Measurements from ENCODE around the gene SRPK2.

DNA sequence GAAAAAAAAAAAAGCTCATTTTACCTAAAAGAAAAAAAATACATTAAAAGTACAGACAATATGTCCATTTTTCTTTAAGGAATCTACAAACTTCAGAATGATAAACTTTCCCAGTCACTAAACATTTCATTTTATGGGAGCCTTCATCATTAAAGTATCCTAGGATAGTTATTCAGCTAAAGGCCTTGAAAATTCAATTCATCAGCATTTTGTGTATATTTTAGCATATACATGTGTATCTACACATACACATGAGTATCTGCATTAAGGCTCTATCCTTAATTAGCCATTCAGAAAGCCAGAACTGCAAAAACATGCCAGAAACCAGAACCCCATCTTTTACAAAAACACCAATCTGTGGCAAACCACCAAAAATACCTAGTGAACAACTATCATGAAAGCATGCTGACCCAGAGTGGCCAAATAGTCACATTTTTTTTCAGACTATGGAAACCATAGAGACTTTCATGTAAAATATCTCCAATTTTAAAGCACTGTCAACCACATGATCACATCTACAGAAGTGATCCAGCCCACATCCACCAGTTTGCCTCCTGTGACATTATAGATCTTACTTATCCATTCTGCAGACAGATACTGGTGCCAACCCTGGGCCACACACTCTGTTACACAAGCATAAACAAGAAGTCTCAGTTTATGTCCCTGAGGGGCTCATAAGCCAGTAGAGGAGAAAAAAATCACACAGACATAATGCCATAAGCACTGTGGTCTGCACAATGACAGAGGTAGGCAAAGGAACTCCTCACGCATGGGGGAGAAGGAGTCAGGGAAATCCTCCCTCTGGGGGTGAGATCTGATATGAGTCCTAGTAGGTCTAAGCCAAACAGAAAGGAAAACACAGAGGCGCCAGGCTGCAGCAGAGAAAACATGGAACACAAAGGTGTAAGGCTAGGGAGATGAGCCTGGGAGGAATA is 79.2 kb downstream of the SRPK2 start:
- TF ChIP-seq, protein P1, sequence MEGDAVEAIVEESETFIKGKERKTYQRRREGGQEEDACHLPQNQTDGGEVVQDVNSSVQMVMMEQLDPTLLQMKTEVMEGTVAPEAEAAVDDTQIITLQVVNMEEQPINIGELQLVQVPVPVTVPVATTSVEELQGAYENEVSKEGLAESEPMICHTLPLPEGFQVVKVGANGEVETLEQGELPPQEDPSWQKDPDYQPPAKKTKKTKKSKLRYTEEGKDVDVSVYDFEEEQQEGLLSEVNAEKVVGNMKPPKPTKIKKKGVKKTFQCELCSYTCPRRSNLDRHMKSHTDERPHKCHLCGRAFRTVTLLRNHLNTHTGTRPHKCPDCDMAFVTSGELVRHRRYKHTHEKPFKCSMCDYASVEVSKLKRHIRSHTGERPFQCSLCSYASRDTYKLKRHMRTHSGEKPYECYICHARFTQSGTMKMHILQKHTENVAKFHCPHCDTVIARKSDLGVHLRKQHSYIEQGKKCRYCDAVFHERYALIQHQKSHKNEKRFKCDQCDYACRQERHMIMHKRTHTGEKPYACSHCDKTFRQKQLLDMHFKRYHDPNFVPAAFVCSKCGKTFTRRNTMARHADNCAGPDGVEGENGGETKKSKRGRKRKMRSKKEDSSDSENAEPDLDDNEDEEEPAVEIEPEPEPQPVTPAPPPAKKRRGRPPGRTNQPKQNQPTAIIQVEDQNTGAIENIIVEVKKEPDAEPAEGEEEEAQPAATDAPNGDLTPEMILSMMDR (IDR thresholded peaks at IDR 0.05), result no peak
- no peak for TF ChIP-seq POLR2A (IDR thresholded peaks at IDR 0.05)
